22Rv1 (cell line): Measurements from ENCODE around the gene DDX41.

Experiments used
- H3K27ac ChIP-seq: fragments of 450-650 bp; 2 replicates; pipeline ENCODE4 v1.5.1; 2017
- CTCF ChIP-seq: fragments of 450-650 bp; IDR thresholded peaks from 2 replicates; pipeline ENCODE4 v1.5.1; 2017; ENCODE audit warnings: mild to moderate bottlenecking
- ZFX ChIP-seq: fragments of 450-650 bp; IDR thresholded peaks from 2 replicates; pipeline ENCODE4 v1.6.1; 2017; ENCODE audit warnings: antibody characterized with exemption, borderline replicate concordance

Gene DDX41

GRCh38 chr5:177476531-177477233 is 40.1 kb downstream of the DDX41 start:
- peak overlapping the region; percentile 10; the same call in 1 of the 2 replicates for H3K27ac ChIP-seq
- TF ChIP-seq CTCF, result no peak
- no peak for TF ChIP-seq ZFX

- TF ChIP-seq ZFX (no peak), CTCF (no peak)
- H3K27ac ChIP-seq, result no peak overlapping the region
Measured at GRCh38 chr5:177475563-177476427, 41.0 kb downstream of the DDX41 start.

GRCh38 chr5:177474846-177475562 is 41.8 kb downstream of the DDX41 start:
- no peak for TF ChIP-seq ZFX

GRCh38 chr5:177474002-177474476 is 42.7 kb downstream of the DDX41 start:
- peak overlapping the region; percentile 20; the same call in 1 of the 2 replicates for H3K27ac ChIP-seq
- no peak for TF ChIP-seq CTCF
- TF ChIP-seq ZFX, result no peak

More at GRCh38 chr5:177474846-177475562, 41.8 kb downstream of the DDX41 start:
- H3K27ac ChIP-seq, result peak overlapping the region; percentile 20; the same call in 1 of the 2 replicates

- peak within 1 kb of the TSS; percentile 64 for H3K27ac ChIP-seq
- TF ChIP-seq ZFX, result no peak
- no peak for TF ChIP-seq CTCF
Measured at GRCh38 chr5:177473443-177474001, 43.2 kb downstream of the DDX41 start, which contains the start of gene DBN1. Gene DBN1 (minus strand): TSS chr5:177473634. CDS start chr5:177473521, 113 bp downstream.

GRCh38 chr5:177472460-177473442 is 44.0 kb downstream of the DDX41 start:
- H3K27ac ChIP-seq, result peak overlapping the region; percentile 64
- TF ChIP-seq CTCF (no peak), ZFX (no peak)
